ENCODE results near the gene ZPR1. TPM values are rescaled to one million over a fixed set of nuclear protein-coding genes. Genes with fewer than 3 reads are reported as not detected.

ZPR1 gene
- total and polyA plus RNA-seq, 4 donors, result 9.4 to 56.1 (median 18.3) TPM

DNA sequence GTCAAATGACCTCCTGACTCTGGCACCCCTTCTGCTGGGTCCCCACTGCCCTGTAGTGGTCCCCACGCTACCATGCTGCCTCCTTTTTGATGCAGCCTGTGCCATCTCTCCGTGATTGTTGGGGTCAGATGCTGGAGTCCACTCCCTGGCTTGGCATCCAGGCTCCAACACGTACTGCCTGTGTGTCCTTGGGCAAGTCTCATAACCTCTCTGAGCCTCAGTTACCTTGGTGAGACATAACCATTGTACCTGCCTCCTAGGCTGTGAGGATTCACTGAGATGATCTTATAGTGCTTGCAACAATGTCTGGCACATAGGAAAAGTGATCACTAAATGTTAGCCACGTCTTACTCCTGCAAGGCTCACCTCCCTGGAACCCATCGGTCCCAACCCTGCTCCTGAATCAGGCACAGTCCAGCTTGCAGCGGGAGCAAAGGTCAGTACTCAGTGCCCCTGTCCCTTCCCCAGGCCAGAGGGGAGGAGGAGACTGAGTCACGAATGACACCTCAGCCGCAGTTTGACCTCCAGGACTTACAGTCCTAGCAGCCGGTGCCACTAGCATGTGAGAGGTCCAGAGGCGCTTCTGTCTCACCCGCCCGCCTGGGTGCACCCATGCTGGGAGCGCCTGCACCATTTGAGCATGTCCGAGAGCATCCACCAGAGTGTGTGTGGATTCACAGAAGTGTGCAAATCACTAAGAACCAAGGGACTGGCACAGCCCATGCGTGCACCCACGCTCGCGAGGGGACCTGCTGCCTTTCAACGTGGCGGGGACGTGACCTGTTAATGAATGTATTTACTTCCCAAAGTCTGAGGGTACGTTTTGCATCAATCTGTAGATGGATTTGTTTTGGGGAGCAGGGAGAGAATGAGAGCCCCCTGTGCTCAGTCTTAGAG, 38.3 kb upstream of the ZPR1 start:
- peaks cover 25 to 52% (median 34%) of the 10 kb centered on the region in 4 donors for H3K4me1 ChIP-seq (ENCODE audit: control insufficient read depth in 4 of 4, insufficient read depth in 4 of 4, low read length in 3 of 4)
- peak overlapping the region in 1 of 2 donors; percentile 38 for H3K9ac ChIP-seq (ENCODE audit: low read depth in 1 of 2, low read length in 2 of 2)
- no peaks in the 10 kb centered on the region for H3K27me3 ChIP-seq (ENCODE audit: control insufficient read depth in 4 of 4, insufficient read depth in 4 of 4, low read length in 3 of 4)
- DNase-seq (ENCODE audit: low spot score), result no peak
- no peaks in the 10 kb centered on the region for H3K9me3 ChIP-seq (ENCODE audit: control insufficient read depth in 4 of 4, low read length in 3 of 4)
- peak; percentile 5 for TF ChIP-seq SP1 (IDR thresholded peaks at IDR 0.05)
- TF ChIP-seq FOXA1 (IDR thresholded peaks at IDR 0.05), result no peak
- TF ChIP-seq YY1 (IDR thresholded peaks at IDR 0.05), result no peak
- TF ChIP-seq, protein P1, sequence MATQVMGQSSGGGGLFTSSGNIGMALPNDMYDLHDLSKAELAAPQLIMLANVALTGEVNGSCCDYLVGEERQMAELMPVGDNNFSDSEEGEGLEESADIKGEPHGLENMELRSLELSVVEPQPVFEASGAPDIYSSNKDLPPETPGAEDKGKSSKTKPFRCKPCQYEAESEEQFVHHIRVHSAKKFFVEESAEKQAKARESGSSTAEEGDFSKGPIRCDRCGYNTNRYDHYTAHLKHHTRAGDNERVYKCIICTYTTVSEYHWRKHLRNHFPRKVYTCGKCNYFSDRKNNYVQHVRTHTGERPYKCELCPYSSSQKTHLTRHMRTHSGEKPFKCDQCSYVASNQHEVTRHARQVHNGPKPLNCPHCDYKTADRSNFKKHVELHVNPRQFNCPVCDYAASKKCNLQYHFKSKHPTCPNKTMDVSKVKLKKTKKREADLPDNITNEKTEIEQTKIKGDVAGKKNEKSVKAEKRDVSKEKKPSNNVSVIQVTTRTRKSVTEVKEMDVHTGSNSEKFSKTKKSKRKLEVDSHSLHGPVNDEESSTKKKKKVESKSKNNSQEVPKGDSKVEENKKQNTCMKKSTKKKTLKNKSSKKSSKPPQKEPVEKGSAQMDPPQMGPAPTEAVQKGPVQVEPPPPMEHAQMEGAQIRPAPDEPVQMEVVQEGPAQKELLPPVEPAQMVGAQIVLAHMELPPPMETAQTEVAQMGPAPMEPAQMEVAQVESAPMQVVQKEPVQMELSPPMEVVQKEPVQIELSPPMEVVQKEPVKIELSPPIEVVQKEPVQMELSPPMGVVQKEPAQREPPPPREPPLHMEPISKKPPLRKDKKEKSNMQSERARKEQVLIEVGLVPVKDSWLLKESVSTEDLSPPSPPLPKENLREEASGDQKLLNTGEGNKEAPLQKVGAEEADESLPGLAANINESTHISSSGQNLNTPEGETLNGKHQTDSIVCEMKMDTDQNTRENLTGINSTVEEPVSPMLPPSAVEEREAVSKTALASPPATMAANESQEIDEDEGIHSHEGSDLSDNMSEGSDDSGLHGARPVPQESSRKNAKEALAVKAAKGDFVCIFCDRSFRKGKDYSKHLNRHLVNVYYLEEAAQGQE (IDR thresholded peaks at IDR 0.05), result no peak
- peak; percentile 59 to 84 for TF ChIP-seq RXRA (IDR thresholded peaks at IDR 0.05)
- TF ChIP-seq JUND (IDR thresholded peaks at IDR 0.05), result peak in 1 of 2 donors; percentile 83
- no peak for TF ChIP-seq NR2F2 (IDR thresholded peaks at IDR 0.05)
- TF ChIP-seq, protein P2, sequence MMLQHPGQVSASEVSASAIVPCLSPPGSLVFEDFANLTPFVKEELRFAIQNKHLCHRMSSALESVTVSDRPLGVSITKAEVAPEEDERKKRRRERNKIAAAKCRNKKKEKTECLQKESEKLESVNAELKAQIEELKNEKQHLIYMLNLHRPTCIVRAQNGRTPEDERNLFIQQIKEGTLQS (IDR thresholded peaks at IDR 0.05), result no peak
- TF ChIP-seq, protein P3, sequence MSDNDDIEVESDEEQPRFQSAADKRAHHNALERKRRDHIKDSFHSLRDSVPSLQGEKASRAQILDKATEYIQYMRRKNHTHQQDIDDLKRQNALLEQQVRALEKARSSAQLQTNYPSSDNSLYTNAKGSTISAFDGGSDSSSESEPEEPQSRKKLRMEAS (IDR thresholded peaks at IDR 0.05), result no peak
- peak; percentile 10 for TF ChIP-seq FOXA2 (IDR thresholded peaks at IDR 0.05)
- no peak for TF ChIP-seq HNF4G (IDR thresholded peaks at IDR 0.05)
- no peak for TF ChIP-seq GABPA (IDR thresholded peaks at IDR 0.05 in 1 of 2, conservative IDR thresholded peaks at IDR 0.05 in 1 of 2)
- no peak for TF ChIP-seq RAD21 (IDR thresholded peaks at IDR 0.05)
- TF ChIP-seq TAF1 (conservative IDR thresholded peaks at IDR 0.05), result no peak
- TF ChIP-seq, protein P4, sequence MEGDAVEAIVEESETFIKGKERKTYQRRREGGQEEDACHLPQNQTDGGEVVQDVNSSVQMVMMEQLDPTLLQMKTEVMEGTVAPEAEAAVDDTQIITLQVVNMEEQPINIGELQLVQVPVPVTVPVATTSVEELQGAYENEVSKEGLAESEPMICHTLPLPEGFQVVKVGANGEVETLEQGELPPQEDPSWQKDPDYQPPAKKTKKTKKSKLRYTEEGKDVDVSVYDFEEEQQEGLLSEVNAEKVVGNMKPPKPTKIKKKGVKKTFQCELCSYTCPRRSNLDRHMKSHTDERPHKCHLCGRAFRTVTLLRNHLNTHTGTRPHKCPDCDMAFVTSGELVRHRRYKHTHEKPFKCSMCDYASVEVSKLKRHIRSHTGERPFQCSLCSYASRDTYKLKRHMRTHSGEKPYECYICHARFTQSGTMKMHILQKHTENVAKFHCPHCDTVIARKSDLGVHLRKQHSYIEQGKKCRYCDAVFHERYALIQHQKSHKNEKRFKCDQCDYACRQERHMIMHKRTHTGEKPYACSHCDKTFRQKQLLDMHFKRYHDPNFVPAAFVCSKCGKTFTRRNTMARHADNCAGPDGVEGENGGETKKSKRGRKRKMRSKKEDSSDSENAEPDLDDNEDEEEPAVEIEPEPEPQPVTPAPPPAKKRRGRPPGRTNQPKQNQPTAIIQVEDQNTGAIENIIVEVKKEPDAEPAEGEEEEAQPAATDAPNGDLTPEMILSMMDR (IDR thresholded peaks at IDR 0.05; ENCODE audit: low read depth, low read length, missing input control), result no peak
- no peak for TF ChIP-seq EGR1 (IDR thresholded peaks at IDR 0.05; ENCODE audit: low read depth in 2 of 2)
- TF ChIP-seq, protein P5, sequence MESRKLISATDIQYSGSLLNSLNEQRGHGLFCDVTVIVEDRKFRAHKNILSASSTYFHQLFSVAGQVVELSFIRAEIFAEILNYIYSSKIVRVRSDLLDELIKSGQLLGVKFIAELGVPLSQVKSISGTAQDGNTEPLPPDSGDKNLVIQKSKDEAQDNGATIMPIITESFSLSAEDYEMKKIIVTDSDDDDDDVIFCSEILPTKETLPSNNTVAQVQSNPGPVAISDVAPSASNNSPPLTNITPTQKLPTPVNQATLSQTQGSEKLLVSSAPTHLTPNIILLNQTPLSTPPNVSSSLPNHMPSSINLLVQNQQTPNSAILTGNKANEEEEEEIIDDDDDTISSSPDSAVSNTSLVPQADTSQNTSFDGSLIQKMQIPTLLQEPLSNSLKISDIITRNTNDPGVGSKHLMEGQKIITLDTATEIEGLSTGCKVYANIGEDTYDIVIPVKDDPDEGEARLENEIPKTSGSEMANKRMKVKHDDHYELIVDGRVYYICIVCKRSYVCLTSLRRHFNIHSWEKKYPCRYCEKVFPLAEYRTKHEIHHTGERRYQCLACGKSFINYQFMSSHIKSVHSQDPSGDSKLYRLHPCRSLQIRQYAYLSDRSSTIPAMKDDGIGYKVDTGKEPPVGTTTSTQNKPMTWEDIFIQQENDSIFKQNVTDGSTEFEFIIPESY (IDR thresholded peaks at IDR 0.05), result no peak
- peak; percentile 70 to 91 for TF ChIP-seq HNF4A (conservative IDR thresholded peaks at IDR 0.05)
- WGBS, result 38% methylated on average over 22 of the region's 22 CpGs
- no peaks in the 10 kb centered on the region for H3K36me3 ChIP-seq (ENCODE audit: control insufficient read depth in 4 of 4, insufficient read depth in 3 of 4, low read depth in 1 of 4, low read length in 3 of 4)
- peak overlapping the region in 1 of 3 donors; percentile 1 for H3K4me3 ChIP-seq (ENCODE audit: low read depth in 1 of 3, low read length in 3 of 3)
- peak overlapping the region; percentile 83 to 88 for H3K27ac ChIP-seq (ENCODE audit: low read depth in 1 of 2, low read length in 2 of 2)

Measured in liver (tissue), 9 donors.